ENCODE measurements around the gene WEE2. TPM values are rescaled to one million over a fixed set of nuclear protein-coding genes. Genes with fewer than 3 reads are reported as not detected.

Gene WEE2
- total RNA-seq, 2 donors from 2014 or later = not detected

- no peak for TF ChIP-seq CTCF (IDR thresholded peaks at IDR 0.05)
- Histone ChIP-seq H3K36me3 (no peaks in the 10 kb centered on the region), H3K4me3 (no peak overlapping the region), H3K9ac (ENCODE audit: low read depth in 2 of 2, low read length in 2 of 2) (no peak overlapping the region), H3K9me3 (no peaks in the 10 kb centered on the region), H3K27ac (no peak overlapping the region), H3K4me1 (peaks cover 11% of the 10 kb centered on the region), H3K27me3 (no peaks in the 10 kb centered on the region)
- intact Hi-C loops (cut with DNase I) = no loop called here
- DNase-seq = no peak
Measured at GRCh38 chr7:141709318-141709717, 1.2 kb downstream of the WEE2 start.

GRCh38 chr7:141709749-141710148, 1.6 kb downstream of the WEE2 start:
- no peak overlapping the region for H3K27ac ChIP-seq
- no peak overlapping the region for H3K9ac ChIP-seq (ENCODE audit: low read depth in 2 of 2, low read length in 2 of 2)
- H3K4me1 ChIP-seq = peaks cover 8% of the 10 kb centered on the region
- no peak for TF ChIP-seq CTCF (IDR thresholded peaks at IDR 0.05)
- H3K9me3 ChIP-seq = no peaks in the 10 kb centered on the region
- intact Hi-C loops (cut with DNase I) = no loop called here
- no peaks in the 10 kb centered on the region for H3K27me3 ChIP-seq
- H3K4me3 ChIP-seq = no peak overlapping the region
- no peaks in the 10 kb centered on the region for H3K36me3 ChIP-seq
- no peak for DNase-seq

- TF ChIP-seq CTCF (IDR thresholded peaks at IDR 0.05) = no peak
- Histone ChIP-seq H3K4me1 (peaks cover 8% of the 10 kb centered on the region), H3K27ac (no peak overlapping the region), H3K27me3 (no peaks in the 10 kb centered on the region), H3K9ac (ENCODE audit: low read depth in 2 of 2, low read length in 2 of 2) (no peak overlapping the region), H3K4me3 (no peak overlapping the region), H3K36me3 (no peaks in the 10 kb centered on the region), H3K9me3 (no peaks in the 10 kb centered on the region)
- no peak for DNase-seq
- intact Hi-C loops (cut with DNase I) = no loop called here
Measured at GRCh38 chr7:141710301-141710700, 2.1 kb downstream of the WEE2 start.

- Histone ChIP-seq H3K4me3 (no peak overlapping the region), H3K9me3 (no peaks in the 10 kb centered on the region), H3K27ac (no peak overlapping the region), H3K36me3 (no peaks in the 10 kb centered on the region), H3K9ac (ENCODE audit: low read depth in 2 of 2, low read length in 2 of 2) (no peak overlapping the region), H3K4me1 (no peaks in the 10 kb centered on the region), H3K27me3 (no peaks in the 10 kb centered on the region)
- intact Hi-C loops (cut with DNase I) = no loop called here
- DNase-seq = no peak
- no peak for TF ChIP-seq CTCF (IDR thresholded peaks at IDR 0.05)
Measured at GRCh38 chr7:141712603-141713255, 4.6 kb downstream of the WEE2 start.

- no peak for DNase-seq
- H3K4me3 ChIP-seq = no peak overlapping the region
- no peak overlapping the region for H3K27ac ChIP-seq
- no peaks in the 10 kb centered on the region for H3K27me3 ChIP-seq
- no peaks in the 10 kb centered on the region for H3K4me1 ChIP-seq
- no peak for TF ChIP-seq CTCF (IDR thresholded peaks at IDR 0.05)
- intact Hi-C loops (cut with DNase I) = no loop called here
- H3K36me3 ChIP-seq = no peaks in the 10 kb centered on the region
- H3K9ac ChIP-seq (ENCODE audit: low read depth in 2 of 2, low read length in 2 of 2) = no peak overlapping the region
- no peaks in the 10 kb centered on the region for H3K9me3 ChIP-seq
Measured at GRCh38 chr7:141713890-141714289, 5.7 kb downstream of the WEE2 start.
